GM18873 (cell line): ENCODE measurements around the gene BRIP1.
"Not testable (repeated sequence)": the region's sequence is repeated elsewhere in the genome, so short reads cannot be mapped to it uniquely, and the experiment has no call there.

ENCODE experiments used
- ATAC-seq: cut with Tn5 transposase; IDR thresholded peaks from one replicate; pipeline ENCODE4 v1.9.1; 2021; ENCODE audit warnings: mild to moderate bottlenecking, moderate library complexity, moderate number of reproducible peaks; ENCODE audit not compliant: unreplicated experiment, low FRiP score

The BRIP1 gene

GRCh38 chr17:61676522-61676921, 186.8 kb downstream of the BRIP1 start:
- ATAC-seq: not testable (repeated sequence)

GRCh38 chr17:61674609-61675008, 188.7 kb downstream of the BRIP1 start:
- ATAC-seq: not testable (repeated sequence)

GRCh38 chr17:61673019-61673897, 190.1 kb downstream of the BRIP1 start:
- not testable (repeated sequence) for ATAC-seq

GRCh38 chr17:61672140-61672539, 191.2 kb downstream of the BRIP1 start:
- no peak for ATAC-seq

- no peak for ATAC-seq
Observed at GRCh38 chr17:61670691-61671090, 192.6 kb downstream of the BRIP1 start.

GRCh38 chr17:61669522-61669921, 193.8 kb downstream of the BRIP1 start:
- ATAC-seq: no peak

- no peak for ATAC-seq
Observed at GRCh38 chr17:61668486-61668885, 194.8 kb downstream of the BRIP1 start.

- not testable (repeated sequence) for ATAC-seq
Observed at GRCh38 chr17:61666406-61667088, 196.8 kb downstream of the BRIP1 start.

GRCh38 chr17:61663310-61663709, 200.0 kb downstream of the BRIP1 start:
- ATAC-seq: no peak

GRCh38 chr17:61662741-61663140, 200.6 kb downstream of the BRIP1 start:
- ATAC-seq: no peak

GRCh38 chr17:61662186-61662585, 201.1 kb downstream of the BRIP1 start:
- ATAC-seq: no peak

- ATAC-seq: no peak
Observed at GRCh38 chr17:61660746-61661485, 202.4 kb downstream of the BRIP1 start.

GRCh38 chr17:61659437-61659836, 203.9 kb downstream of the BRIP1 start:
- ATAC-seq: no peak

GRCh38 chr17:61658183-61658582, 205.1 kb downstream of the BRIP1 start:
- ATAC-seq: no peak

- ATAC-seq: no peak
Observed at GRCh38 chr17:61657338-61657737, 206.0 kb downstream of the BRIP1 start.

- no peak for ATAC-seq
Observed at GRCh38 chr17:61656721-61657217, 206.6 kb downstream of the BRIP1 start.

GRCh38 chr17:61650749-61651148, 212.6 kb downstream of the BRIP1 start:
- ATAC-seq: no peak

GRCh38 chr17:61648587-61648986, 214.7 kb downstream of the BRIP1 start:
- ATAC-seq: no peak

GRCh38 chr17:61647047-61647446, 216.3 kb downstream of the BRIP1 start:
- ATAC-seq: no peak

- no peak for ATAC-seq
Observed at GRCh38 chr17:61646482-61646881, 216.8 kb downstream of the BRIP1 start.

- ATAC-seq: no peak
Observed at GRCh38 chr17:61645920-61646319, 217.4 kb downstream of the BRIP1 start.
